Astrocyte (in vitro differentiated cells and primary cell): Measurements from ENCODE around the gene CEACAM6. TPM values are rescaled to one million over a fixed set of nuclear protein-coding genes. Genes with fewer than 3 reads are reported as not detected.
"Not testable (repeated sequence)": the region's sequence is repeated elsewhere in the genome, so short reads cannot be mapped to it uniquely, and the experiment has no call there.

ENCODE experiments used
- DNase-seq: peaks from one replicate; pipeline ENCODE4 v3.0.0-alpha.2; 2010; ENCODE audit warnings: low read depth
- FAIRE-seq: peaks from 2 replicates; lab custom pipeline; 2011; peaks lifted over from hg19 to GRCh38; lab: Jason Lieb, UNC
- H2AFZ ChIP-seq: 2 replicates; pipeline ENCODE4 v1.6.0; 2012; ENCODE audit warnings: low read depth, low read length, inconsistent platforms
- H3K27ac ChIP-seq: 2 replicates; pipeline ENCODE4 v1.5.1; 2011; ENCODE audit warnings: low read depth, low read length, inconsistent platforms
- H3K27me3 ChIP-seq: 2 replicates; pipeline ENCODE4 v1.6.0; 2011; ENCODE audit warnings: low read length, inconsistent platforms; ENCODE audit not compliant: insufficient read depth
- H3K36me3 ChIP-seq: 2 replicates; pipeline ENCODE4 v1.5.1; 2011; ENCODE audit warnings: low read length, inconsistent platforms; ENCODE audit not compliant: insufficient read depth
- H3K4me1 ChIP-seq: 2 replicates; pipeline ENCODE4 v1.5.1; 2011; ENCODE audit warnings: low read length, inconsistent platforms; ENCODE audit not compliant: insufficient read depth
- H3K4me2 ChIP-seq: 2 replicates; pipeline ENCODE4 v1.6.0; 2012; ENCODE audit warnings: low read length, inconsistent platforms
- H3K4me3 ChIP-seq: 2 replicates; pipeline ENCODE4 v1.5.1; 2011; ENCODE audit warnings: low read depth, mild to moderate bottlenecking, low read length, inconsistent platforms; ENCODE audit not compliant: insufficient read depth
- H3K79me2 ChIP-seq: 2 replicates; pipeline ENCODE4 v1.6.0; 2012; ENCODE audit warnings: mild to moderate bottlenecking, low read length, inconsistent platforms; ENCODE audit not compliant: insufficient read depth
- H3K9ac ChIP-seq: 2 replicates; pipeline ENCODE4 v1.6.0; 2012; ENCODE audit warnings: mild to moderate bottlenecking, low read length, inconsistent platforms
- H3K9me3 ChIP-seq: 2 replicates; pipeline ENCODE4 v1.5.1; 2012; ENCODE audit warnings: low read depth, mild to moderate bottlenecking, low read length, inconsistent platforms; ENCODE audit not compliant: insufficient read depth
- H4K20me1 ChIP-seq: 2 replicates; pipeline ENCODE4 v1.6.0; 2012; ENCODE audit warnings: low read length, inconsistent platforms; ENCODE audit not compliant: insufficient read depth
- H3K27ac Mint-ChIP-seq: one replicate; pipeline ENCODE4 v1.8.0; 2021; ENCODE audit warnings: mild to moderate bottlenecking, mixed read lengths; ENCODE audit not compliant: unreplicated experiment
- H3K27me3 Mint-ChIP-seq: one replicate; pipeline ENCODE4 v1.8.0; 2021; ENCODE audit warnings: low read depth, mixed read lengths; ENCODE audit not compliant: unreplicated experiment
- H3K36me3 Mint-ChIP-seq: one replicate; pipeline ENCODE4 v1.8.0; 2021; ENCODE audit warnings: low read depth, mixed read lengths; ENCODE audit not compliant: unreplicated experiment
- H3K4me1 Mint-ChIP-seq: one replicate; pipeline ENCODE4 v1.8.0; 2021; ENCODE audit warnings: low read depth, mixed read lengths; ENCODE audit not compliant: unreplicated experiment
- H3K4me3 Mint-ChIP-seq: one replicate; pipeline ENCODE4 v1.8.0; 2021; ENCODE audit warnings: mild to moderate bottlenecking, moderate library complexity, mixed read lengths; ENCODE audit not compliant: unreplicated experiment
- H3K9me3 Mint-ChIP-seq: one replicate; pipeline ENCODE4 v1.8.0; 2021; ENCODE audit warnings: mild to moderate bottlenecking, mixed read lengths; ENCODE audit not compliant: unreplicated experiment
- CTCF ChIP-seq: IDR thresholded peaks from 2 replicates; pipeline ENCODE4 v1.5.1; 2011; ENCODE audit warnings: low read depth, mild to moderate bottlenecking, inconsistent platforms, low read length, moderate library complexity; ENCODE audit not compliant: insufficient read depth
- EZH2 ChIP-seq: IDR thresholded peaks from 2 replicates; pipeline ENCODE4 v1.6.1; 2012; ENCODE audit warnings: mild to moderate bottlenecking, low read length, inconsistent platforms; ENCODE audit not compliant: insufficient read depth
- total RNA-seq: library from RNA; stranded (reverse); gene quantifications from 2 replicates; pipeline ENCODE4 v1.2.1, GENCODE V29; 2021

Gene CEACAM6
- total RNA-seq, 1 donor from 2014 or later = not detected

- Histone ChIP-seq H3K79me2 (no peaks in the 10 kb centered on the region), H3K27ac (no peak overlapping the region), H3K9me3 (no peaks in the 10 kb centered on the region), H3K9ac (no peak overlapping the region), H3K36me3 (no peaks in the 10 kb centered on the region), H3K27me3 (peaks cover 4% of the 10 kb centered on the region), H3K4me2 (no peak overlapping the region), H2AFZ (no peak overlapping the region), H4K20me1 (no peaks in the 10 kb centered on the region), H3K4me1 (no peaks in the 10 kb centered on the region), H3K4me3 (no peak overlapping the region)
- Mint-ChIP-seq H3K27ac (no peak overlapping the region), H3K4me1 (no peaks in the 10 kb centered on the region), H3K36me3 (no peaks in the 10 kb centered on the region), H3K4me3 (no peak overlapping the region), H3K27me3 (peaks cover 58% of the 10 kb centered on the region), H3K9me3 (no peaks in the 10 kb centered on the region)
- FAIRE-seq (peak; percentile 75), DNase-seq (peak; percentile 48)
- peak; percentile 74 for TF ChIP-seq CTCF
- TF ChIP-seq EZH2 = no peak
Measured at GRCh38 chr19:41785653-41786052, 30.3 kb downstream of the CEACAM6 start.

GRCh38 chr19:41787055-41787454 lies 31.7 kb downstream of the CEACAM6 start:
- Mint-ChIP-seq H3K4me3 (no peak overlapping the region), H3K4me1 (peaks cover 1% of the 10 kb centered on the region), H3K27me3 (peaks cover 60% of the 10 kb centered on the region), H3K27ac (peak overlapping the region; percentile 34), H3K9me3 (no peaks in the 10 kb centered on the region), H3K36me3 (peaks cover under 1% of the 10 kb centered on the region)
- Histone ChIP-seq H3K79me2 (no peaks in the 10 kb centered on the region), H3K27me3 (peaks cover 4% of the 10 kb centered on the region), H3K27ac (no peak overlapping the region), H3K9me3 (no peaks in the 10 kb centered on the region), H3K4me1 (no peaks in the 10 kb centered on the region), H3K9ac (no peak overlapping the region), H3K36me3 (no peaks in the 10 kb centered on the region), H4K20me1 (no peaks in the 10 kb centered on the region), H2AFZ (no peak overlapping the region), H3K4me3 (no peak overlapping the region), H3K4me2 (no peak overlapping the region)
- TF ChIP-seq CTCF = no peak
- TF ChIP-seq EZH2 = no peak
- DNase-seq (no peak), FAIRE-seq (no peak)

GRCh38 chr19:41788518-41788917 lies 33.2 kb downstream of the CEACAM6 start:
- peaks cover 10% of the 10 kb centered on the region for H3K4me1 Mint-ChIP-seq
- not testable (repeated sequence) for FAIRE-seq, H3K4me1 ChIP-seq, H3K4me3 ChIP-seq, H3K9me3 Mint-ChIP-seq, H3K27ac ChIP-seq, H3K9me3 ChIP-seq, H3K36me3 ChIP-seq, H3K27me3 ChIP-seq, H3K27ac Mint-ChIP-seq, H3K4me3 Mint-ChIP-seq, DNase-seq, H2AFZ ChIP-seq, H4K20me1 ChIP-seq, H3K36me3 Mint-ChIP-seq, H3K79me2 ChIP-seq, H3K4me2 ChIP-seq, H3K9ac ChIP-seq
- peaks cover 62% of the 10 kb centered on the region for H3K27me3 Mint-ChIP-seq

- Mint-ChIP-seq H3K27me3 (peaks cover 58% of the 10 kb centered on the region), H3K4me1 (peaks cover 10% of the 10 kb centered on the region)
- H3K9ac ChIP-seq, H4K20me1 ChIP-seq, H3K4me1 ChIP-seq, H3K4me3 ChIP-seq, H3K27ac ChIP-seq, H3K9me3 ChIP-seq, H3K27ac Mint-ChIP-seq, H3K4me2 ChIP-seq, H3K4me3 Mint-ChIP-seq, DNase-seq, H3K9me3 Mint-ChIP-seq, H3K36me3 Mint-ChIP-seq, FAIRE-seq, H2AFZ ChIP-seq, H3K79me2 ChIP-seq, H3K27me3 ChIP-seq, H3K36me3 ChIP-seq: not testable (repeated sequence)
Measured at GRCh38 chr19:41789053-41789452, 33.7 kb downstream of the CEACAM6 start.
